A549 (cell line): Measurements from ENCODE around the gene TALDO1.

ENCODE experiments used
- TF ChIP-seq, protein P1 (sequence below): fragments of >200 bp; sonication (Bioruptor Twin); formaldehyde crosslinking; IDR thresholded peaks from 3 replicates; pipeline ENCODE4 v1.5.1; 2016
- TF ChIP-seq, protein P2 (sequence below): fragments of 200-600 bp; sonication (generic); IDR thresholded peaks from 2 replicates; pipeline ENCODE4 v1.6.1; 2016; ENCODE audit warnings: antibody characterized with exemption, mild to moderate bottlenecking, moderate library complexity

DNA sequence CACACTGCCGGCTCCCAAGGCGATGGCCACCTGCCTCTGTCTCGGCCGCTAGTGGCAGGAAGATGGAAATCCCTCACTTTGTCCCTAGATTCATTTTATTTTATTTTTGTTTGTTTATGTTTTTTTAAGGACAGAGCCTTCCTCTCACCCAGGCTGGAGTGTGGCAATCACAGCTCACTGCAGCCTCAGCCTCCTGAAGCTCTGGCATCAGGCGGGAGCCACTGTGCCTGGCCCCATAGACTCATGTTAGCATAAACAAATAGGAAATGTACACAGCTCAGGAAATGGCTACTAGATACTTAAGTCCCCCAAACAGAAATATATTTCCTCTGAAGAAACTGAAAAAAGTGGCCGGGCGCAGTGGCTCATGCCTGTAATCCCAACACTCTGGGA is 48.2 kb upstream of the TALDO1 start:
- TF ChIP-seq, protein P1, sequence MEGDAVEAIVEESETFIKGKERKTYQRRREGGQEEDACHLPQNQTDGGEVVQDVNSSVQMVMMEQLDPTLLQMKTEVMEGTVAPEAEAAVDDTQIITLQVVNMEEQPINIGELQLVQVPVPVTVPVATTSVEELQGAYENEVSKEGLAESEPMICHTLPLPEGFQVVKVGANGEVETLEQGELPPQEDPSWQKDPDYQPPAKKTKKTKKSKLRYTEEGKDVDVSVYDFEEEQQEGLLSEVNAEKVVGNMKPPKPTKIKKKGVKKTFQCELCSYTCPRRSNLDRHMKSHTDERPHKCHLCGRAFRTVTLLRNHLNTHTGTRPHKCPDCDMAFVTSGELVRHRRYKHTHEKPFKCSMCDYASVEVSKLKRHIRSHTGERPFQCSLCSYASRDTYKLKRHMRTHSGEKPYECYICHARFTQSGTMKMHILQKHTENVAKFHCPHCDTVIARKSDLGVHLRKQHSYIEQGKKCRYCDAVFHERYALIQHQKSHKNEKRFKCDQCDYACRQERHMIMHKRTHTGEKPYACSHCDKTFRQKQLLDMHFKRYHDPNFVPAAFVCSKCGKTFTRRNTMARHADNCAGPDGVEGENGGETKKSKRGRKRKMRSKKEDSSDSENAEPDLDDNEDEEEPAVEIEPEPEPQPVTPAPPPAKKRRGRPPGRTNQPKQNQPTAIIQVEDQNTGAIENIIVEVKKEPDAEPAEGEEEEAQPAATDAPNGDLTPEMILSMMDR, result no peak
- TF ChIP-seq, protein P2, sequence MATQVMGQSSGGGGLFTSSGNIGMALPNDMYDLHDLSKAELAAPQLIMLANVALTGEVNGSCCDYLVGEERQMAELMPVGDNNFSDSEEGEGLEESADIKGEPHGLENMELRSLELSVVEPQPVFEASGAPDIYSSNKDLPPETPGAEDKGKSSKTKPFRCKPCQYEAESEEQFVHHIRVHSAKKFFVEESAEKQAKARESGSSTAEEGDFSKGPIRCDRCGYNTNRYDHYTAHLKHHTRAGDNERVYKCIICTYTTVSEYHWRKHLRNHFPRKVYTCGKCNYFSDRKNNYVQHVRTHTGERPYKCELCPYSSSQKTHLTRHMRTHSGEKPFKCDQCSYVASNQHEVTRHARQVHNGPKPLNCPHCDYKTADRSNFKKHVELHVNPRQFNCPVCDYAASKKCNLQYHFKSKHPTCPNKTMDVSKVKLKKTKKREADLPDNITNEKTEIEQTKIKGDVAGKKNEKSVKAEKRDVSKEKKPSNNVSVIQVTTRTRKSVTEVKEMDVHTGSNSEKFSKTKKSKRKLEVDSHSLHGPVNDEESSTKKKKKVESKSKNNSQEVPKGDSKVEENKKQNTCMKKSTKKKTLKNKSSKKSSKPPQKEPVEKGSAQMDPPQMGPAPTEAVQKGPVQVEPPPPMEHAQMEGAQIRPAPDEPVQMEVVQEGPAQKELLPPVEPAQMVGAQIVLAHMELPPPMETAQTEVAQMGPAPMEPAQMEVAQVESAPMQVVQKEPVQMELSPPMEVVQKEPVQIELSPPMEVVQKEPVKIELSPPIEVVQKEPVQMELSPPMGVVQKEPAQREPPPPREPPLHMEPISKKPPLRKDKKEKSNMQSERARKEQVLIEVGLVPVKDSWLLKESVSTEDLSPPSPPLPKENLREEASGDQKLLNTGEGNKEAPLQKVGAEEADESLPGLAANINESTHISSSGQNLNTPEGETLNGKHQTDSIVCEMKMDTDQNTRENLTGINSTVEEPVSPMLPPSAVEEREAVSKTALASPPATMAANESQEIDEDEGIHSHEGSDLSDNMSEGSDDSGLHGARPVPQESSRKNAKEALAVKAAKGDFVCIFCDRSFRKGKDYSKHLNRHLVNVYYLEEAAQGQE, result no peak
